ENCODE data around the gene TIMM10.

The TIMM10 gene

DNA sequence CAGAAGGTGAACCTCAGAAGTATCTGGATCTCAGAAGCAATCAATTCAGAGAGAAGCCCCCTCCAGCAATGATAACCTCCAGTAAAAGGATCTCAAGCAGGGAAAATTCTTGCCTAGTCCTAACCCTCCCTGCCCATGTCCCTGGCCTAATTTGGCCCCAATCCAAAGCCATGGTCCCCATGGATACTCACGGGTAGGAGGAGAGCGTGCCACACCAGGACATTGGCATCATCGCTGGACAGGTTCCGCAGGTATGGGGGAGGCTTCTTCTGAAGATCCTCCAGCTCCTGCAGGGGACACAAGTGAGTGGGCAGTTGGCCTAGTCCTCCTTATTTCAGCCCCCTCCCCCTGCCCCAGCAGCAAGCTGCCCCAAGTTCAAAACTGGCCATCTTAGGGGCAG, 29.6 kb upstream of the TIMM10 start:
- TF ChIP-seq FOXM1 (IDR thresholded peaks at IDR 0.05; ENCODE audit: borderline replicate concordance, low read depth) (no peak), NFIC (IDR thresholded peaks at IDR 0.05) (peak; percentile 67), REST (IDR thresholded peaks at IDR 0.05; ENCODE audit: low read depth) (no peak), RAD21 (IDR thresholded peaks at IDR 0.05; ENCODE audit: low read depth) (no peak), USF1 (IDR thresholded peaks at IDR 0.05) (no peak), TCF12 (IDR thresholded peaks at IDR 0.05; ENCODE audit: low read depth) (no peak), YY1 (IDR thresholded peaks at IDR 0.05; ENCODE audit: low read depth) (no peak)
- TF ChIP-seq, protein P1, sequence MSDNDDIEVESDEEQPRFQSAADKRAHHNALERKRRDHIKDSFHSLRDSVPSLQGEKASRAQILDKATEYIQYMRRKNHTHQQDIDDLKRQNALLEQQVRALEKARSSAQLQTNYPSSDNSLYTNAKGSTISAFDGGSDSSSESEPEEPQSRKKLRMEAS (IDR thresholded peaks at IDR 0.05): no peak

GRCh38 chr11:57556041-57556440, 25.5 kb upstream of the TIMM10 start:
- TF ChIP-seq RAD21 (IDR thresholded peaks at IDR 0.05; ENCODE audit: low read depth) (no peak), EP300 (IDR thresholded peaks at IDR 0.05; ENCODE audit: borderline replicate concordance) (no peak), CEBPB (IDR thresholded peaks at IDR 0.05) (no peak), FOXM1 (IDR thresholded peaks at IDR 0.05; ENCODE audit: borderline replicate concordance, low read depth) (no peak), ZBTB7A (IDR thresholded peaks at IDR 0.05; ENCODE audit: low read depth) (no peak), TEAD4 (IDR thresholded peaks at IDR 0.05) (no peak), REST (IDR thresholded peaks at IDR 0.05; ENCODE audit: low read depth) (no peak), TCF12 (IDR thresholded peaks at IDR 0.05; ENCODE audit: low read depth) (no peak), YY1 (IDR thresholded peaks at IDR 0.05; ENCODE audit: low read depth) (no peak), CREB1 (IDR thresholded peaks at IDR 0.05; ENCODE audit: low read depth) (no peak), TAF1 (IDR thresholded peaks at IDR 0.05; ENCODE audit: low read depth) (no peak), EGR1 (IDR thresholded peaks at IDR 0.05) (no peak), USF1 (IDR thresholded peaks at IDR 0.05) (no peak)
- TF ChIP-seq, protein P1 (IDR thresholded peaks at IDR 0.05): no peak

DNA sequence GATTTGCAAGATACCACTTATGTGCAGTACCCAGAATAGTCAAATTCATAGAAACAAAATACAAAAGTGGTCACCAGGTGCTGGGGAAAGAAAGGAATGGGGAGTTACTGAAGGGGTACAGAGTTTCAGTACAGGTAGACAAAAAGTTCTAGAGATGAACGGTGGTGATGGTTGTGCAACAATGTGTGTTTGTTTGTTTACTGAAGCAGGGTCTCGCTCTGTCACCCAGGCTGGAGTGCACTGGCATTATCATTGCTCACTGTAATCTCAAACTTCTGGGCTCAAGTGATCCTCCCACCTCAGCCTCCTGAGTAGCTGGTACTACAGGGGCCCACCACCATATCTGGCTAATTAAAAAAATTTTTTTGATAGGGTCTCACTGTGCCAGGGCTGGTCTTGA, 24.8 kb upstream of the TIMM10 start:
- TF ChIP-seq EGR1 (IDR thresholded peaks at IDR 0.05): no peak
- no peak for TF ChIP-seq EP300 (IDR thresholded peaks at IDR 0.05; ENCODE audit: borderline replicate concordance)
- TF ChIP-seq CEBPB (IDR thresholded peaks at IDR 0.05): no peak
- no peak for TF ChIP-seq RAD21 (IDR thresholded peaks at IDR 0.05; ENCODE audit: low read depth)
- no peak for TF ChIP-seq YY1 (IDR thresholded peaks at IDR 0.05; ENCODE audit: low read depth)
- TF ChIP-seq, protein P1 (IDR thresholded peaks at IDR 0.05): no peak
- no peak for TF ChIP-seq TAF1 (IDR thresholded peaks at IDR 0.05; ENCODE audit: low read depth)
- no peak for TF ChIP-seq TEAD4 (IDR thresholded peaks at IDR 0.05)
- TF ChIP-seq TCF12 (IDR thresholded peaks at IDR 0.05; ENCODE audit: low read depth): no peak
- no peak for TF ChIP-seq USF1 (IDR thresholded peaks at IDR 0.05)
- TF ChIP-seq FOXM1 (IDR thresholded peaks at IDR 0.05; ENCODE audit: borderline replicate concordance, low read depth): no peak

- no peak for TF ChIP-seq CREB1 (IDR thresholded peaks at IDR 0.05; ENCODE audit: low read depth)
- TF ChIP-seq CEBPB (IDR thresholded peaks at IDR 0.05): no peak
- TF ChIP-seq EP300 (IDR thresholded peaks at IDR 0.05; ENCODE audit: borderline replicate concordance): no peak
These were observed 21.9 kb upstream of the TIMM10 start for GRCh38 chr11:57552479-57552878.

- TF ChIP-seq RAD21 (IDR thresholded peaks at IDR 0.05; ENCODE audit: low read depth): no peak
- TF ChIP-seq NFIC (IDR thresholded peaks at IDR 0.05): no peak
- no peak for TF ChIP-seq CREB1 (IDR thresholded peaks at IDR 0.05; ENCODE audit: low read depth)
- TF ChIP-seq EP300 (IDR thresholded peaks at IDR 0.05; ENCODE audit: borderline replicate concordance): no peak
- no peak for TF ChIP-seq TAF1 (IDR thresholded peaks at IDR 0.05; ENCODE audit: low read depth)
- no peak for TF ChIP-seq EGR1 (IDR thresholded peaks at IDR 0.05)
- TF ChIP-seq YY1 (IDR thresholded peaks at IDR 0.05; ENCODE audit: low read depth): no peak
- TF ChIP-seq TEAD4 (IDR thresholded peaks at IDR 0.05): no peak
- no peak for TF ChIP-seq CEBPB (IDR thresholded peaks at IDR 0.05)
- TF ChIP-seq TCF12 (IDR thresholded peaks at IDR 0.05; ENCODE audit: low read depth): no peak
- no peak for TF ChIP-seq FOXM1 (IDR thresholded peaks at IDR 0.05; ENCODE audit: borderline replicate concordance, low read depth)
- TF ChIP-seq ZBTB7A (IDR thresholded peaks at IDR 0.05; ENCODE audit: low read depth): no peak
- no peak for TF ChIP-seq REST (IDR thresholded peaks at IDR 0.05; ENCODE audit: low read depth)
- TF ChIP-seq, protein P1 (IDR thresholded peaks at IDR 0.05): no peak
- no peak for TF ChIP-seq USF1 (IDR thresholded peaks at IDR 0.05)
These were observed 21.4 kb upstream of the TIMM10 start for GRCh38 chr11:57551941-57552340.

Data from Ishikawa (cell line).